GM21576 (cell line): ENCODE data around the gene KCNK2.
"Not testable (repeated sequence)": the region's sequence is repeated elsewhere in the genome, so short reads cannot be mapped to it uniquely, and the experiment has no call there.

Source experiments
- ATAC-seq: cut with Tn5 transposase; IDR thresholded peaks from one replicate; pipeline ENCODE4 v1.9.1; 2021; ENCODE audit warnings: mild to moderate bottlenecking, moderate library complexity; ENCODE audit not compliant: unreplicated experiment

The KCNK2 gene

GRCh38 chr1:215147024-215147423, 64.5 kb downstream of the KCNK2 start:
- no peak for ATAC-seq

GRCh38 chr1:215151841-215152549, 69.5 kb downstream of the KCNK2 start:
- ATAC-seq = no peak

- no peak for ATAC-seq
Observed at GRCh38 chr1:215156232-215156631, 73.7 kb downstream of the KCNK2 start.

GRCh38 chr1:215160351-215160750, 77.8 kb downstream of the KCNK2 start:
- ATAC-seq = no peak

- not testable (repeated sequence) for ATAC-seq
Observed at GRCh38 chr1:215163144-215163543, 80.6 kb downstream of the KCNK2 start.

GRCh38 chr1:215166886-215167285, 84.3 kb downstream of the KCNK2 start:
- no peak for ATAC-seq

- no peak for ATAC-seq
Observed at GRCh38 chr1:215181518-215181917, 99.0 kb downstream of the KCNK2 start.

GRCh38 chr1:215185067-215185620, 102.6 kb downstream of the KCNK2 start:
- no peak for ATAC-seq

GRCh38 chr1:215188302-215188950, 105.9 kb downstream of the KCNK2 start:
- ATAC-seq = no peak

GRCh38 chr1:215192306-215192705, 109.8 kb downstream of the KCNK2 start:
- ATAC-seq = no peak

GRCh38 chr1:215198021-215198420, 115.5 kb downstream of the KCNK2 start:
- ATAC-seq = no peak

- no peak for ATAC-seq
Observed at GRCh38 chr1:215200121-215200520, 117.6 kb downstream of the KCNK2 start.

- ATAC-seq = no peak
Observed at GRCh38 chr1:215201283-215201682, 118.7 kb downstream of the KCNK2 start.

- ATAC-seq = no peak
Observed at GRCh38 chr1:215202868-215203267, 120.3 kb downstream of the KCNK2 start.

- no peak for ATAC-seq
Observed at GRCh38 chr1:215210167-215210566, 127.6 kb downstream of the KCNK2 start.

- ATAC-seq = no peak
Observed at GRCh38 chr1:215215846-215216245, 133.3 kb downstream of the KCNK2 start.

GRCh38 chr1:215219372-215219771, 136.8 kb downstream of the KCNK2 start:
- no peak for ATAC-seq

- ATAC-seq = no peak
Observed at GRCh38 chr1:215220346-215220745, 137.8 kb downstream of the KCNK2 start.

GRCh38 chr1:215226757-215227156, 144.2 kb downstream of the KCNK2 start:
- no peak for ATAC-seq

GRCh38 chr1:215228193-215228592, 145.7 kb downstream of the KCNK2 start:
- no peak for ATAC-seq

- ATAC-seq = no peak
Observed at GRCh38 chr1:215241451-215241850, 158.9 kb downstream of the KCNK2 start.

- ATAC-seq = no peak
Observed at GRCh38 chr1:215243345-215244054, 161.0 kb downstream of the KCNK2 start.
